Testis (tissue), 3 donors: ENCODE measurements around the gene FBXO7. TPM values are rescaled to one million over a fixed set of nuclear protein-coding genes. Genes with fewer than 3 reads are reported as not detected.
"Not testable (repeated sequence)": the region's sequence is repeated elsewhere in the genome, so short reads cannot be mapped to it uniquely, and the experiment has no call there.

Experiments
- DNase-seq: peaks from one replicate; pipeline ENCODE4 v3.0.0-alpha.2; 2019
- H3K27ac ChIP-seq, 2 donors: fragments of 200-600 bp; sonication (generic); one replicate each; pipeline ENCODE4 v1.5.1; 2019
- H3K27me3 ChIP-seq: fragments of 200-600 bp; sonication (generic); one replicate; pipeline ENCODE4 v1.5.1; 2019
- H3K36me3 ChIP-seq: fragments of 200-600 bp; sonication (generic); one replicate; pipeline ENCODE4 v1.5.1; 2017; ENCODE audit warnings: low read depth; ENCODE audit errors: missing control alignments
- H3K4me1 ChIP-seq: fragments of 200-600 bp; sonication (generic); one replicate; pipeline ENCODE4 v1.5.1; 2019
- H3K4me3 ChIP-seq, 2 donors: fragments of 200-600 bp; sonication (generic); one replicate each; pipeline ENCODE4 v1.5.1; 2017 to 2019
- H3K9me3 ChIP-seq: fragments of 200-600 bp; sonication (generic); one replicate; pipeline ENCODE4 v1.5.1; 2017
- CTCF ChIP-seq, 3 experiments: fragments of 450-650 bp in 2 of 3; fragments of 200-600 bp in 1 of 3; sonication (generic) in 1 of 3; IDR thresholded peaks; one replicate each; pipeline ENCODE4 v1.5.1; 2016 to 2019; ENCODE audit warnings: antibody characterized with exemption in 3 of 3, mild to moderate bottlenecking in 2 of 3, moderate library complexity in 1 of 3
- POLR2A ChIP-seq: fragments of 450-650 bp; IDR thresholded peaks from one replicate; pipeline ENCODE4 v1.6.1; 2017; ENCODE audit warnings: antibody characterized with exemption, mild to moderate bottlenecking, moderate library complexity
- WGBS, 2 donors: methylation state at CpG; one replicate each; pipeline ENCODE4 v1.1.5; 2018; 5-methylcytosine and 5-hydroxymethylcytosine counted together
- intact Hi-C: fragments of 100-400 bp; cut with DNase I; formaldehyde crosslinking; loops from one replicate; pipeline ENCODE4 v1.15.1; 2023; ENCODE audit warnings: low total_unique reads
- polyA plus RNA-seq: library from polyadenylated mRNA; stranded (reverse); fragments of 350-450 nt; fragmentation: Illumina TruSeq; extraction: RNeasy Lipid Tissue Mini Kit (QIAGEN cat#74804); gene quantifications from one replicate; pipeline ENCODE4 v1.2.3, GENCODE V29; 2014; ENCODE audit warnings: low read depth, low replicate concordance; ENCODE audit not compliant: insufficient read depth
- total RNA-seq, 2 donors: library from RNA; depleted of rRNA; stranded (reverse); fragments of >200 nt; gene quantifications; one replicate each; pipeline ENCODE4 v1.2.3, GENCODE V29; 2016

FBXO7 gene
- total and polyA plus RNA-seq, 3 donors from 2014 or later: 184 to 270 (median 203) TPM

- Histone ChIP-seq H3K4me3 (no peak overlapping the region), H3K36me3 (no peaks in the 10 kb centered on the region), H3K4me1 (peaks cover 19% of the 10 kb centered on the region), H3K9me3 (no peaks in the 10 kb centered on the region), H3K27ac (no peak overlapping the region), H3K27me3 (no peaks in the 10 kb centered on the region)
- intact Hi-C loops: no loop called here
- DNase-seq: no peak
- TF ChIP-seq POLR2A (no peak), CTCF (IDR thresholded peaks at IDR 0.05) (no peak)
- WGBS, 2 donors: 73 to 84% methylated on average over 5 of the region's 5 CpGs
Measured at GRCh38 chr22:32477596-32477995, 3.0 kb downstream of the FBXO7 start.

GRCh38 chr22:32478552-32478951 is 3.9 kb downstream of the FBXO7 start:
- peaks cover 19% of the 10 kb centered on the region for H3K4me1 ChIP-seq
- 94% methylated on average over 2 of the region's 2 CpGs for WGBS, 2 donors
- H3K9me3 ChIP-seq, H3K36me3 ChIP-seq, H3K27ac ChIP-seq, intact Hi-C loops, H3K4me3 ChIP-seq, DNase-seq, H3K27me3 ChIP-seq: not testable (repeated sequence)

GRCh38 chr22:32478994-32479393 is 4.4 kb downstream of the FBXO7 start:
- no peak overlapping the region for H3K4me3 ChIP-seq
- WGBS, 2 donors: 91 to 92% methylated on average over 3 of the region's 3 CpGs
- DNase-seq: no peak
- no peaks in the 10 kb centered on the region for H3K9me3 ChIP-seq
- peaks cover 15% of the 10 kb centered on the region for H3K4me1 ChIP-seq
- H3K27me3 ChIP-seq: no peaks in the 10 kb centered on the region
- H3K27ac ChIP-seq: no peak overlapping the region
- intact Hi-C loops: no loop called here
- H3K36me3 ChIP-seq: no peaks in the 10 kb centered on the region
- TF ChIP-seq POLR2A: no peak
- TF ChIP-seq CTCF (IDR thresholded peaks at IDR 0.05): no peak

GRCh38 chr22:32480238-32480637 is 5.6 kb downstream of the FBXO7 start:
- no peak for DNase-seq
- intact Hi-C loops: no loop called here
- WGBS, 2 donors: 93 to 100% methylated on average over 1 of the region's 1 CpG

GRCh38 chr22:32482708-32483107 is 8.1 kb downstream of the FBXO7 start:
- H3K36me3 ChIP-seq: no peaks in the 10 kb centered on the region
- peaks cover 4% of the 10 kb centered on the region for H3K4me1 ChIP-seq
- no peaks in the 10 kb centered on the region for H3K9me3 ChIP-seq
- WGBS, 2 donors: 58 to 83% methylated on average over 1 of the region's 1 CpG
- TF ChIP-seq POLR2A (no peak), CTCF (IDR thresholded peaks at IDR 0.05) (no peak)
- H3K4me3 ChIP-seq: no peak overlapping the region
- no peaks in the 10 kb centered on the region for H3K27me3 ChIP-seq
- no peak for DNase-seq
- intact Hi-C loops: no loop called here
- H3K27ac ChIP-seq: no peak overlapping the region

More at GRCh38 chr22:32480238-32480637, 5.6 kb downstream of the FBXO7 start:
- Histone ChIP-seq H3K9me3 (no peaks in the 10 kb centered on the region), H3K36me3 (no peaks in the 10 kb centered on the region), H3K4me1 (peaks cover 14% of the 10 kb centered on the region), H3K4me3 (no peak overlapping the region), H3K27ac (no peak overlapping the region), H3K27me3 (no peaks in the 10 kb centered on the region)
- TF ChIP-seq POLR2A: no peak
- no peak for TF ChIP-seq CTCF (IDR thresholded peaks at IDR 0.05)
